Activated naive CD4-positive, alpha-beta T cell treated with anti-CD3 and anti-CD28 coated beads, Interleukin-2, amount 50 U/mL, for 16 hours (primary cell): Measurements from ENCODE around the gene GDF7.

ENCODE experiments used
- DNase-seq: peaks from one replicate; pipeline ENCODE4 v3.0.0-alpha.2; 2020

GDF7 gene

DNA sequence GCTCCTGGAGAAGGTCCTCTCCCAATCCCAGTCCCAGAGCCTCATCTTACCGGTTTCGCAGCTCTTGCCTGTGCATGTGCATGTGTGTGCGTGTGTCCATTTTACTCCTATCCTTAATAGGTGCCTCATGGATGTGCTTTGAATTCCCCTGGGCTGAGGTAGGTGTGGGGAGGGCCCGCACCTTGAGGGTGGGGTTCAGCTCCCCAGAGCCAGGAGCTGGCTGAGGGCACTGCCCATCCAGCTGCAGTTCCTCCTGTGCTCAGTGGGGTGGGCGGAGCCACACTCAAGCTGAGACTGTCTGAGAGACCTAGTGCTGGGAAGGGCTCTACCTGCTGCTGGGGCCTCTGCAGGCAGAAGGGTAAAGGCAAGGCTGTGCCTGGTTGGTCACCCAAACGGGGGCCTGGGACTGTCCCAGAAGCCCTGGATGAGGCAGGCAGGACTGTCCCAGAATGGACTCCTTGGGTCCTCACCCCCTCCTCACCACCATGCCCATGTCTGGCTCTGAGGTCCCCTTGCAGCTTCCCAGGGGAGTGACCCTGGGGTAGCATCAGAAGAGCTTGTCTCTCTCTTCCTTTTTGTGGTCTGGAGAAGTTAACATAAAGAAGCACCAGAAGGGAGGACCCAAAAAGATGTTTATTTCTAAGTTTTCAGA, 8.9 kb downstream of the GDF7 start:
- DNase-seq: no peak

DNA sequence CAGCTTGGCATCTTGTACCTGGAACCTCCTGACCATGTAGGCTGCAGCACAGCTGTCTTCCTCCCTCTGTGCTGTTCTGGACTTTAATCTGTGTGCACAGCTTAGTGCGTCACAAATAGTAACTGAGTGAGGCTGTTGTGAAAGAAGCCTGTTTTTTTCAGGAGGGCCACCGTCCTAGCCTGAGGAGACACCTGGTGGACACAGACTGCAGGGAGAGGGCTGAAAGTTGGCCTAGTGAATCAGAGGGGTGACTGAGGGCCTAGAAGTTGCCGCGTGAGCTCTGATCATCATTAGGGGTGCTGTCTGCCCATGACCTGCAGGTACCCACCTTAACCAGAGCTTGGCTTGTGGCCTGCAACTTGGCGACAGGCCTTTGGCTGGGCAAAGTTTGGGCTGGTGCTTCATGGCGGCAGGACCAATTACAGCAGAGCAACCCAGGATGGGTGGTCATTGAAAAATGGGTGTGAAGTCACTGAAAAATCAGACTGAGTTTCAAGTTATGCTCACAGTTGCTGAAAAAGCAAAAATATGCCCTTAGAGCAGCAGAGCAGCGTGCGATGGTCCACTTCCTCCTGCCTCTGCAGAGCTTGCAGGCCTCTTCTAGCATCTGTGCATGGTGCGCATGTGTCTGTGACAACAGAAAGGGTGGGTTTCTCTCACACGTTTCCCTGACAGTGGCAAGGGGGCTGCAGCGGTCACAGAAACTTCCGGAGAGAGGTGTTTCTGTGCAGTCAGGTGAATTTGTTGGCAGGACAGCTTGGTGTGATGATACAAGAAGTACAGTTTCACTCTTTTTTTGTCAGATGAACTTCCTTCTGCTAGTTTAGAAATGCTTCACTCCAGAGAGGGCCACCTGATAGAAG, 9.6 kb downstream of the GDF7 start:
- no peak for DNase-seq

DNA sequence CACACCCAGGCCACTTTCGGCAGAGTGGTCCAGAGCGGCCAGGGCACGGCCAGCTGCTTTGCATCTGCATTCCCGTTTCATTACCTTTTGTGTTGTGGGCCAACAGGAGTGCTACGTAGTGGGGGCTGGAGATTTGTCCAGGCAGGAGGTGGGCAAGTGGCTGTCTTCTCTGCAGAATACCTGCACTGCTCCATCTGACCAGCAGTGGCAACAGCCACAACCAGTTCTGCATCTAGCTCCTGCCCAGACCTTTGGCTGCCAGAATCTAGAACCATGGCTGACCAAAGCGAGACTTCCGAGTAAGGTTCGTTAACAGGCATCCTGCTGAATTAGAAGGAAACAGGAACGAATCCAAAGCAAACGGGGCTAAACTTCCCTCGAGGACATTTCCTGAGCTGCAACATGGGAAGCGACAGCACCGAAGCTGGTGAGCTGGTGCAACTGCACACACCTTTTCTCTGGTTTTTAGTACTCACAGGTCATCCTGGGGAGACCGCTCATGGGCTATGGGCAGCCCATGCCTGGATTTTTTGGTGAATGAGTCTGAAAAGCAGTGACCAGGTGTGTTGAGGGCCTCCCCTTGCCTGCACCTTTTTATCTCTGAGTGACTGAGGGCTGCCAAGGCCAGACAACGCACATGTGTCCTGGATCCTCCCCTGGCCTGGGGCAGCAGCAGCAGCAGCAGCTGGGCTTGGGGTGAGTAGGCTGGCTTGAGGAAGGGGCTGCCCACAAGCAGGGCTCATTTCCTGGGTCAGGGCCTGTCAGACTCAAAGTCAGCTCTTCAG, 10.5 kb downstream of the GDF7 start:
- no peak for DNase-seq

DNA sequence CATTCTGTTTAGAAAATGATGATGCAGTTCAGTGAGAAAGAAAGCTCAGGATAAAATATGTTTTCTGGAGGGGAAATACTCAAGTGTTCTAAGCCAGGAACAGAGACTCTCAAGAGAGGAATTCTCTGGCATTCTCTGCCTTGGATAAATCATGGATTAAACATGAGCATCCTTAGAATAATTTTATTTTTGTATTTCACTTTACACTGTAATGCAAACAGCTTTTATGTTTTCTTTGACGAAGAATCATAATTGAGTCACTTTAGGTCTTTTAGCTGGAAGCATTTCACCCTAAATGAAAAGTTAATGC, 11.1 kb downstream of the GDF7 start:
- DNase-seq: no peak

DNA sequence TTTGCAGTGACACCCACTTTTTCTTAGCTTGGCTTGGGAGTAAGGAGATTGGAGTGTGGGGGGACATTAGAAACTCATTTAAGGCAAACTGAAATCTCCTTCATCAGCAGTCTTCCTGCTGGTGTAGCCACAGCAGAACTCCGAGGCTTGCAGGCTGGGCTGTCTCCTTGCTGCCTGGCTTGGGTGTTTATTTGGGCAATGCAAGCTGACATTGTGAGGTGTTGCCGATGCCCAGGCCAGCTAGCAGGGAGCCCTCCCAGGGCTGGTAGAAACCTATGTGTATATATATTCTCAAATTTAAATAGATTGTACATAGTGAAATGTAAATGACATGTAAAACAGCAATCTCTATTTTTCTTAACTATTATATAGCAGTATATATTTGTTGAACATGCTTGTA, 11.8 kb downstream of the GDF7 start:
- DNase-seq: no peak

DNA sequence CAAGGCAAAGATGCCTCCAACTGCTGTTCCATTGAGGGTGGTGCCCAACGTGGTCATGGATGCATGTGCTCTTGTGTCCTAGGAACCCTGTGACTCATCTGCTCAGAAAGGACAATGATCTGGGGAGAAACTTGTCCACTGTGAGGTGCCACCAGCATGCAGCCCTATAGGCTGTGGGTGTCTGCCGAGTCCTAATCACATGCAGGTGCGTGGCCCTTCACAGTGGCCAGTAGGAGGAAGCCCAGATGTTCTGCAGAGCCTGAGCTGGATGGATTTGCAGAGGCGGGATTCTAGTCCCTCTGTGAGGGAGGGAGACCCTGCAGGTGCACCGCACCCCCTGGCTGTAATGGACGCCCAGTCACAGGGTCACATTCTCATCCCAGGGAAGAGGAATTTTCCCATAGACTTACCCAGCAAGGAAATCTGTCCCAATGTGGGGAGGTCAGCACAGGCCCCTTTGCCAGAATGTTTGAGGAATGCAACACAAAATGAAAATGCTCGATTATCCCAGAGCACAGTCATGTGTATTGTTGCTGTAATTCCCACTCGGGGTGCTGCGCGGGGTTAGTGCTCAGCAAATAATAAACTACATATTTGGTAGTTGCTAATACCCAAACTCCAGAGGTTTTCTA, 13.9 kb downstream of the GDF7 start:
- DNase-seq: no peak

DNA sequence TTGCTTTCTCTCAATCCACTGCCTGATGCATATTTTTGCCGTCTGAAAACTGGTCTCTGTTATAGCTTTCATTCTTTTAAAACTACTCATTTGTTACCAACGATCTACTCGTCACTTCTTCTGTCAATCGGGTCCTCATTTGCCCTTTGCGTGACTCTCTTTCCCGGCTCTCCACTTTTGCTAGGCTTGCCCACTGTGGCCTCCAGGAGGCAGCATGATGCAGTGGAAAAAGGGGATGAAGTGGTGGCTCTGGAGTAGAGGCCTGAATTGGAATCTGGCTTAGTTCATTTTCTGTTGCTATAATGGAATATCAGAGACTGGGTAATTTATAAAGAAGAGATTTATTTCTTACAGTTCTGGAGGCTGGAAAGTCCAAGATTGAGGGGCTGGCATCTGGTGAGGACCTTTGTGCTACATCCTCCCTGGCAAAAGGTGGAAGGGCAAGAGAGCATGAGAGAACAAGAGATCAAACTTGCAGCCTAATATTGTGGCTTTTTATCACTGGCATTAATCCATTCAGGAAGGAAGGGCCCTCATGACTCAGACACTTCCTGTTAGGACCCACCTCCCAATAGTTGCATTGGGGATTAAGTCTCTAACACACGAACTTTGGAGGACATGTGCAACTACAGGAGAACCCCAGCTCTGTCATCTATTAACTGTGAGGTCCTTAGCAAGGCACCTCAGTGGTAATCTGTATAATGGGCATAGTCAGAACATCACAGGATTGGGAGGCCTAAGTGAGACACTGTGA, 15.4 kb downstream of the GDF7 start:
- no peak for DNase-seq

DNA sequence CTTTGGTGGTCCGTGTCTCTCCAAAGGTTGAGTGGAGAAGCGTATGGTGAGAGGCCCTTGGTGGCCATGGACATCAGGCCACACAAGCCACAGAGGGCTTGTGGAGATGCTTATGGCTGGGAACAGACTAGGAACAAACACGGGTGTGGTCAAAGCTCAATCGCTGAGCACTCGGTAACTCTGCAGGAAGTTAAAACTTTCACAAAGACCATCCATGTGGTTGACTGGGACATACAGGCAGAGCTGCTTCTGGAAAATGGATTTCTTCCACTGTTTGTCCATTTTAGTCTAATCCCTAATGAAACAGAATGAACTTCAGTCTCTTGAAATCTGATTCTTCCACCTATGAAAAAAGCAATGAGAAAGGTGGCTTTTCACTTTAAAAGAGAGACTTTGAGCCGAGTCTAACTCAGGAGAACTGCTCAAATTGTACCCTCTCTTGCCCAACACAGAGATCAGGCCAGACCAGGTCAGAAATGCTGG, 17.7 kb downstream of the GDF7 start:
- DNase-seq: no peak

DNA sequence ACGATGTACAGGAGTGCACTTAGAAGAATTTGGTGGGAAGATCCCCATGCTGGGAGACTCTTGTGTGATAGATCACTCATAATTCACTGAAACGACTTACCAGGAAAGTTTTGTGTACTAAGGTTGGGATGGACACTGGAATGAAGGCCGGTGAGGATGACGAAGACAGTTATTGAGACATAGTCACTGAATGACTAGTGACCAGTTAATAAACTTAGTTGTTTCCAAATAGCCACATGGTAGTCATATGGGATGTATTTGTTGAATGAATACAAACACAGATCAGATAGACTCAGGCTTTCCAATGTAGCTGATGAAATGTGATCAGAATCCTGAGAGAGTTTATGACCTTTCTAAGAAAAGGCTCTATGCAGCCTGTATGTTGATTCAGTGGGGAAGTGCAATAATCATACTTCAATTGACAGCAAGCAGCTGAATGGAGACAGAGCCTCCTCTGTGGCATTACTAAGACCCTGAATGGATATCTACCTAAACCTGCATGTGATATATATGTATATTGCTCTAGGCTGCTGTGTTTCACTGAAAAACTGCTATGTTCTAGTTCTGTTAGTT, 20.4 kb downstream of the GDF7 start:
- no peak for DNase-seq

DNA sequence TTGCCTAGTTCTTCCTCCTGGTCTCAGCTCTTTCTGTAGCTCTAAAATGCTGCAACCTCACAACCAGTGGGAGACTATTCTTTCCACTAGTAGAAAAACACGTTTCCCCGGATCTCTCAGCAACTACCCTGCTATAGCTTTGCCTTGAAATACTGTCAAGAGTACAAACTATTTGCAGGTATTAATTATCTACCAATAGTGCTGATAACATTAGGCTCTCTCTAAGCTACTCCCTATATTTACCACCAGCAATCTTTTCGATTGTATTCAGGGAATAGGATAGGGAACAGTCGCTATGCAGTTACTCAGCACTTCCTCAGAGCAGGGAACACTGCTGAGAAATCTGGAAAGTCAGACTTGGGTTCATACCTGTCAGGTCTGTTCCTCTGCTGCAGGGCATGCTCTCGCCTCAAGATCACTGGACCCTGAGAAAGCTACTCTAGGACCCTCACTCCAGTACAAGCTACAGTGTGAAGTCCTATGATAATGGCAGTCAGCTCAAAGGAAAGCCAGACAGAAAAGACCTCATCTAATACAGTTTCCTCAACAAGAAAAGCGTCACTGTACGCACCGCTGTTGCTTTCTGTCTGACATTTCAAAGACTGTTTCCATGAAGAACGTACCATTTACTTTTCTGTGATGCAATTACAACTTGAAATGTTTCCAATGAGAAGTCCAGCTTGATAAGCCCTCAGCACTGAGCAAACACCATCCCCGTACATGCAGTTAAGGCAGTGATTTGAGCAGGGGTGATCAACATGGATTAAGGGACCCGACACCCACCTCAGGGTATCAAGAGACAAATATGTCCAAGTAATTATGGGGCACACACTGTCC, 22.7 kb downstream of the GDF7 start:
- no peak for DNase-seq

DNA sequence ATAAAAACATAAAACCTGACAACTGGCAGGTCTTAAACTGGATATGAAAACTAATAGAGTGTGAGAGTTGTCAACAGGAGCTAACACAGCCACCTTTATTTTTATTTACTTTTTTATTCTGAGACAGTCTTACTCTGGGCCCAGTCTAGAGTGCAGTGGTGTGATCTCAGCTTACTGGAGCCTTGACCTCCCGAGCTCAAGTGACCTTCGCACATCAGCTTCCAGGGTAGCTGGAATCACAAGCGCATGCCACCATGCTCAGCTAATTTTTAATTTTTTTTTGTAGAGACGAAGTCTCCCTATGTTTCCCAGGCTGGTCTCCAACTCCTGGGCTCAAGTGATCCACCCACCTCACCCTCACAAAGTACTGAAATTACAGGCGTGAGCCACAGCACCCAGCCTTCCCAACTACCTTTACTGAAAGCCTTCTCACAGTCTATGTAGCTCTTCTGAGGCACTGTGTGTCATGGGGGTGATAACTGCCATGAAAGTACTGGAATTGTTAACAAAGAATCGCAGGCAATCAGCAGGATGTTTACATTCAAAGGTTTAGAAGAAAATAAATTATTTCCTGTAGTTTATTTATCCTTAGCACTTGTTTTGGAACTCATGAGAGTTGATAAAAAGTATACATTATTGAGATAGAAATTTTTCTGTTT, 24.3 kb downstream of the GDF7 start:
- no peak for DNase-seq

DNA sequence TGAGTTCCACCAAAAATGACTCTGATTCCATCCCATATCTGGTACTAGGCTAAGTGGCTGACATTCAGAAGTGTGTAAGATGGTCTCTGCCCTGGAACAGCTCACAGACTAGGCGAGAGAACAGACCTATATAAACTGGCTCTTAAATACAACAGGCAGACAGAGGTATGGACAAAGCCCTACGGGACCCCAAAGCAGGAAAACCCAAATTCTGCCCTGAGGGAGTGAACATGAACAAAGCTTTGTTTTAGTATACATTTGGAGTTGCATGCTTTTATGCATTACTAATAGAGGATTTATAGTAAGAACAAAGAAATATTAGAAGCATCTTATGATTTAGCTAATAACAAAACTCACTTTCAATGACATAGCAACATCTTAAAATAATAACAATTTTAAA, 25.1 kb downstream of the GDF7 start:
- no peak for DNase-seq

DNA sequence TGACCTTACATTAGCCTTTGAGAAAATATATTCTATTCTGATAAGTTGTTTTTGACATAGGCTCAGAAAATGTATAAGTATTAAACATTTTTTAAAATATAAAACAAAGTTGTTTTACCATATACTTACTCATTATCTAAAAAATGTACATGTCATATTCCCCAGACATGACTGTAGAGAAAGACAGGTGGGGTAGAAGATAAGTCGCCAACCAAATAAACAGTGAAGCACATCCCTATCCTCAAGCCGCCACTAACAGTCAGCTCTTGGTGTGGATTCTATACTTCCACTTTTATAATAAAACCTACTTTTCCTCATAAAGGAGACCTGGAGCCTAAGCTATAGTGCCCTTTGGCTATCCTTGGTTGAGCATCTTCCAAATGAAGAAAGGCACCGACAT, 26.4 kb downstream of the GDF7 start:
- no peak for DNase-seq

DNA sequence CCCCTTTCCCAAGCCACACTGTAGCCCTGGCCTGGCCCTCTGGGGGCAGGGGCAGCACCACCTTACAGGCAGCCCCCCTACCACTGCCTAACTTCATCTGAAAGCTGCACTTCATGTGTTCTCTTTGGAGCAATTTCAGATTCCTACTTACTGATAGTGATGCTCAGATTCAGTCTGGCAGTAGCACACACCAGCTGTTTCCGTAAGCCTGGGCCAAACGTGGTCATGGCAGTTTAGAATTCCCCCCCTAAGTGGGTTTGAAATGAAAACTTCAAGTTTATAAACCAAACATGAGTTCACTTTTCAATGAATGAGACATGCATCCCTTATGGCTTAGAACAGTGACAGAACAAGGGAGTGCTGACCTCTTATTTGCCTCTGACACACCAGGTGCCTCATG, 29.4 kb downstream of the GDF7 start:
- no peak for DNase-seq

DNA sequence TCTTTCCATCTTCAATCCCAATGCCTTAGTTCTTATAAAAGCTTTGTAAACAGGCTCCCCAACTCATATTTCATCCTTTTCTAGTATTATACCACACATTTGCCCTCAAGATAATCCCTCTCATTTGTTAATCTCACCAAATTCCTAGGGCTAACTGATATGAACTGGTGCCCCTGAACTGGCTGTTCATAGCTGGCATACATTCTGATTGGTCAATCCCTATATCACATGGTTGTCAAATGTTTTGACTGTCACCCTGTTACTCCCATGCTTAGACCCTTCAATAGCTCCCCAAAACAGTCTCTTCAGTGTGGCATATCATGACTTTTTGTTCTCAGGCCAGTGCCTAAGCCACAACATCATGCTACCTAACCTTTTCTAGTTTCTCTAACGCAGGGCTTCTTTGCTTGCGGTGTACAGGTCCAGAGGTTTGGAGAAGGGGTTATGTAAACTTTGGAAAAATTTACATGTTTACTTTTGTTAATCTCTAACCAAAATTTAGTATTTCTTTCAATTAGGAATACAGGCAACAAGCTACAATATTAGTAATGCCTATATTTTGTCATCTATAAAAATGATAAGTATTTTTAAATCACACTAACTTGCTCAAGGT, 30.5 kb downstream of the GDF7 start:
- no peak for DNase-seq

DNA sequence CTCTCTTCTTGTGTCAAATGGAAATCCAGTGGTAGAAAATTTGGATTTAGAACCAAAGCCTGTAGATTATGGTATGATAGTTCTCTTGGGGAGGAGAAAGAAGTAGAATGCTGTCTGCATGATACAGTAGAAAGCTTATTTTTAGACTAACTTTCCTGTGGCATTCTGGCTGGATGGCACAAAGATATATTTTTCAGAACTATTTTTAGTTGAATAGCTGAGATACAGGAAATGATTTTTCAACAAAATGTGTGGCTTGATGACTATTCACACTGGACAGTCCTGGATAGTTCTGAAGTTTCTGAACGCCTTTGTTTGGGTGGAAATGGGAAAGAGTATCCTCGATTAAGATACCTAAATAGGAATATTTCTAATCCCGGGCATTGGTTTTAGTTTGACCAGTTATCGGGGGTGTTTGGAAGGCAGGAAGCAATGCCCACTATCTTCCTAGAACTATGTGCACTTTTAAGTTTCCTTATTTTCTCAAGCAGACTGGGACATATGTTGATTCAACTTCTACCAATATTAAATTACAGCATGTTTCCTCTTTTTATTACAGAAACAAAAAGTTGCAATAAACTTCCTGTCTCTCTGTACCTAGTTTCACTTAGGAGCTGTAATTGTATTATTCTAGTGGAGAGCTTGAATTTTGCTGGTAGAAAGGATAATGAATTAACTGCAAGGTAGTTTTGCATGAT, 32.1 kb downstream of the GDF7 start:
- no peak for DNase-seq

DNA sequence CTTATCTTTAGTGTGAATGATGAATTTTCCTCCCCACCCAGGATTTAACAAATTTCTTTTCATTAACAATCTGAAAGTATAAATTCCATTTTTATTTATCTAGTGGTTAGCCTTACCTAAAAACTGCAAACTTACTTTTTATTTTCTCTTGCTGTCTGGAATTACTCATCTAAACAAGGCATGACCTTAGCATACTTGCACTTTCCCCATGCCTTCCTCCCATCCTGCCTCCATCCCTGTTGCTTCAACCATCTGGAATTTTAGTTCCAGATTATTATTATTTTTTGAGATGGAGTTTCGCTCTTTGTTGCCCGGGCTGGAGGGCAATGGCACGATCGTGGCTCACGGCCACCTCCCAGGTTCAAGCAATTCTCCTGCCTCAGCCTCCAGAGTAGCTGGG, 35.6 kb downstream of the GDF7 start:
- no peak for DNase-seq

DNA sequence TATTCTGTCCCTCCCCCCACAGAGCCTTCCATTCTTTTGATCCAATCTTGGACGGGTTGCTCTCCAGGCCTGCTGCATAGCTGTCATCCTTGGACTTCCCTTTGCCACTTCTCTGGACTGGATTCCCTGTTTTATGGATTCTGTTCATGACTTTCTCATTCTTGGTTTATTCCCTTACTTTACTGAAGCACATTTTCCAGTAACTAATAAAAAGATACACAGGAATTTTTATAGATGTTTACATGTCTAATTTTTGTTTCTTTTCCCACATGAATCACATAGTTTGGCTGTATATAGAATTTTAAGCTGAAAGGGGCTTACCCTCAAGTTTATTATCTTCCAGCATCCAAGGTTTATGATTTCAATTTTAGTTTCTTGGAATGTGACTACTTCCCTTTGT, 37.9 kb downstream of the GDF7 start:
- DNase-seq: no peak

DNA sequence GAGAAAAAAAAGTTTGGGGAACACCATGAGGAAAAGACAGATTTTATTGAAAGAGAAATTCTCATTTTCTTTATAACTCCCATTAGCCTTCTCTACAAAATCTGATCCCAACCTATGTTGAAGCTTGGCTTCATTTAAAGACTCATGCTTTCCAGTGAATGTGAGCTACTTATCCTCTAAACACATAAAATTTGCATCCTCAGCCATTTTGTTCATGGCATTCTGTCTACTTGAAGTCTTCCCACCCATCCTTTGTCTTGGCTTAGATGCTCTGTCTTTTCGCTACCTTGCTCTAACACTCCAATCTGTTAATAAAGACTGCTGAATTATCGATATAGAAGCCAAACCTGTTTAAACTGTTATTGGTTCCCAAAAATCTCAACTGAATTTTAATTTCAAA, 39.3 kb downstream of the GDF7 start:
- no peak for DNase-seq

DNA sequence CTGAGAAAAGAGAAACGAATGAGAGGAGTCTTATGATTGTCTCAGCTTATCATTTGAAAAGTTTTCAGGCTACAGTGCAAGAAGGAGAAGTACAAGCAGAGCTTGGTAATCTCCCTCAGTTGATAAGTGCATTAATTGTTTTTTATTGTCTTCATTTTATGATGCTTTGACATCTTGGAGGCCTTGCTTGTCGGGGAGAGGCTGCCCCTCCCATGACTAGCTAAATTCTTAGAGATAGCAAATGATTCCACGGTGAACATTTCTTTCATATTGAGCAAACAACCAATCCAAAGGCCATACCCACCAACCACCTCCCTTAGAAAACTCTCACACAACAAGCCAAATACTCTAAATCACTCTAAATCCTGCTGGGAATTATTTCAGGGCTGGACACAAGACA, 39.8 kb downstream of the GDF7 start:
- no peak for DNase-seq
